ENCODE results near the gene RDH8.
"Not testable (repeated sequence)": the region's sequence is repeated elsewhere in the genome, so short reads cannot be mapped to it uniquely, and the experiment has no call there.

The RDH8 gene

GRCh38 chr19:10010939-10011338 is 2.3 kb upstream of the RDH8 start:
- Histone ChIP-seq H3K36me3 (ENCODE audit: control insufficient read depth in 5 of 5, insufficient read depth in 5 of 5, low read length in 5 of 5) (peaks cover 0 to 2% (median under 1%) of the 10 kb centered on the region in 5 donors), H3K27me3 (ENCODE audit: control insufficient read depth in 5 of 5, insufficient read depth in 4 of 5, low read length in 5 of 5) (peaks cover 0 to 20% (median 11%) of the 10 kb centered on the region in 5 donors), H3K27ac (ENCODE audit: low read depth, low read length) (peak overlapping the region; percentile 69), H3K4me1 (ENCODE audit: control insufficient read depth in 5 of 5, insufficient read depth in 5 of 5, low read length in 5 of 5) (peaks cover 19 to 71% (median 68%) of the 10 kb centered on the region in 5 donors), H3K9me3 (ENCODE audit: control insufficient read depth in 5 of 5, low read length in 5 of 5) (peaks cover 0 to 3% (median 0%) of the 10 kb centered on the region in 5 donors), H3K4me3 (ENCODE audit: low read depth in 1 of 5, low read length in 5 of 5) (peak overlapping the region in 3 of 5 donors; percentile 38 to 96 (median 85)), H3K9ac (ENCODE audit: low read length in 5 of 5) (peak overlapping the region in 2 of 5 donors; percentile 44 to 46)

DNA sequence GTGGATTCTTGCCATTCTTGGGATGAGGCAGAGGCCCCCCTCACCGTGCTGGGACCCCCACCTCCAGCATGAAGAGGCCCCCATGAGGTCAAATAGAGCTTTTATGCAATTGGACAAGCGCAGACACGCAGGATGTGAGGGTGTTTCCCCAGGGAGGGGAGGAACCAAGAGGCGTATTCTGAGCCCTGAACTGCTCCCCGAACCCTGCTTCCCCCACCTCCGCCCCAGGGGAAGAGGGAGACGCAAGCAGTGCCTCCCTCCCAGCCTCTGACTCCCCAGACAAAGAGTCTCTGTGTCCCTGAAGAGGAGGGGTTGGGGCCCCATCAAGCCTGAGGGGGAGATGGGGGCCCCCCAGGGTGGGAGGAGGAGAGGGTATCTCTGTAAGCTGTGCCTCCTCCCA is 1.3 kb upstream of the RDH8 start:
- Histone ChIP-seq H3K9me3 (ENCODE audit: control insufficient read depth in 5 of 5, low read length in 5 of 5) (peaks cover 0 to 3% (median 0%) of the 10 kb centered on the region in 5 donors), H3K27ac (ENCODE audit: low read depth, low read length) (peak overlapping the region; percentile 46), H3K27me3 (ENCODE audit: control insufficient read depth in 5 of 5, insufficient read depth in 4 of 5, low read length in 5 of 5) (peaks cover 0 to 20% (median 11%) of the 10 kb centered on the region in 5 donors), H3K4me1 (ENCODE audit: control insufficient read depth in 5 of 5, insufficient read depth in 5 of 5, low read length in 5 of 5) (peaks cover 14 to 66% (median 59%) of the 10 kb centered on the region in 5 donors), H3K9ac (ENCODE audit: low read length in 5 of 5) (no peak overlapping the region), H3K36me3 (ENCODE audit: control insufficient read depth in 5 of 5, insufficient read depth in 5 of 5, low read length in 5 of 5) (no peaks in the 10 kb centered on the region), H3K4me3 (ENCODE audit: low read depth in 1 of 5, low read length in 5 of 5) (no peak overlapping the region)

DNA sequence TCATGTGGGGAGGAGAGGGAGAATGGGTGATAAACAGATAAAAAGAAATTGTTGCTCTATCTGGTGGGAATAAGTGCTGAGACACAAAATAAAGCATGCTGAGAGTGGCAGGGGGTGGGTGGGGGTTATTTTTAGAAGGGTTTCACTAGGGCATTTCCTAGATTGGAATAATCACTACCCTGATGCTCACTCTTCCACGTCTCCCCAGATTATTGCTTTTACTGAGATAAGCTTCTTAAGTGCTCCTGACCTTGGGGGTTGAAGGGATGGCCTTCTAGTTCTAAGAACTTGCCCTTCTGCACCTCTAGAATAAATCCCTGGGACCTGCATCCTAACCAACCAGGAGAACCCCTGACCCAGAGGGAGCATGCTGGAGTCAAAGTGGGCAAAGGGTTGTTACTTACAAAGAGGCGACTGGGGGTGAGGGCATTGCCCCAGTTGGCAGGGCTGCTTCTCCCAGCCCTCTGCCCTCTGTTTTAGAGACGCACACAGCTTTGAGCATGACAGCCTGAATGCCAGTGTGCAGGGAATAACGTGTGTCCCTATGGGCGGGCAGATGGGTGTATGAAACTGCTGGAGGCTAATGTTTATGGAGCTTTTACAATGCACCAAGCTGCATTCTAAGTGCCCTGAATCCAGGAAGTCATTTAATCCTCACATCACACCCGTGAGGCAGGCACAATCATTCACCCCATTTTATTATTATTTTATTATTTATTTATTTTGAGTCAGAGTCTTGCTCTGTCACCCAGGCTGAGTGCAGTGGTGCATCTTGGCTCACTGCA is 743 bp downstream of the RDH8 start:
- H3K9ac ChIP-seq (ENCODE audit: low read length in 5 of 5), result peak overlapping the region in 1 of 5 donors; percentile 8
- H3K4me3 ChIP-seq (ENCODE audit: low read depth in 1 of 5, low read length in 5 of 5), result no peak overlapping the region
- no peaks in the 10 kb centered on the region for H3K9me3 ChIP-seq (ENCODE audit: control insufficient read depth in 5 of 5, low read length in 5 of 5)
- H3K4me1 ChIP-seq (ENCODE audit: control insufficient read depth in 5 of 5, insufficient read depth in 5 of 5, low read length in 5 of 5), result peaks cover 7 to 48% (median 39%) of the 10 kb centered on the region in 5 donors
- no peaks in the 10 kb centered on the region for H3K36me3 ChIP-seq (ENCODE audit: control insufficient read depth in 5 of 5, insufficient read depth in 5 of 5, low read length in 5 of 5)
- H3K27me3 ChIP-seq (ENCODE audit: control insufficient read depth in 5 of 5, insufficient read depth in 4 of 5, low read length in 5 of 5), result peaks cover 0 to 7% (median 5%) of the 10 kb centered on the region in 5 donors
- H3K27ac ChIP-seq (ENCODE audit: low read depth, low read length), result peak overlapping the region; percentile 78

- H3K4me3 ChIP-seq (ENCODE audit: low read depth in 1 of 5, low read length in 5 of 5), result no peak overlapping the region
- H3K9ac ChIP-seq (ENCODE audit: low read length in 5 of 5), result no peak overlapping the region
- H3K4me1 ChIP-seq (ENCODE audit: control insufficient read depth in 5 of 5, insufficient read depth in 5 of 5, low read length in 5 of 5), result peaks cover 3 to 22% (median 16%) of the 10 kb centered on the region in 5 donors
- no peaks in the 10 kb centered on the region for H3K27me3 ChIP-seq (ENCODE audit: control insufficient read depth in 5 of 5, insufficient read depth in 4 of 5, low read length in 5 of 5)
- H3K9me3 ChIP-seq (ENCODE audit: control insufficient read depth in 5 of 5, low read length in 5 of 5), result no peaks in the 10 kb centered on the region
- no peaks in the 10 kb centered on the region for H3K36me3 ChIP-seq (ENCODE audit: control insufficient read depth in 5 of 5, insufficient read depth in 5 of 5, low read length in 5 of 5)
- no peak overlapping the region for H3K27ac ChIP-seq (ENCODE audit: low read depth, low read length)
Observed at GRCh38 chr19:10018263-10018662, 5.0 kb downstream of the RDH8 start.

DNA sequence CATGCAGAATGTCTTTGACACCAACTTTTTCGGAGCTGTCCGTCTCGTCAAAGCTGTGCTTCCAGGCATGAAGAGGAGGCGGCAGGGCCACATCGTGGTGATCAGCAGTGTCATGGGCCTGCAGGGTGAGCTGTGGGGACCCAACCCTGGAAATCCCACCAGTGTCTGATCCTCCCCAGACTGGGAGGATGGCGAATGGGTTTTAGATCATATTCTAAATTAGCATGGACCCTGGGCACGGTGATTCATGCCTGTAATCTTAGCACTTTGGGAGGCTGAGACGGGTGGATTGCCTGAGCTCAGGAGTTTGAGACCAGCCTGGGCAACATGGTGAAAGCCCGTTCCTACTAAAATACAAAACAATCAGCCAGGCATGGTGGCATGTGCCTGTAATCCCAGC is 5.5 kb downstream of the RDH8 start:
- Histone ChIP-seq H3K4me1 (ENCODE audit: control insufficient read depth in 5 of 5, insufficient read depth in 5 of 5, low read length in 5 of 5) (peaks cover 3 to 17% (median 12%) of the 10 kb centered on the region in 5 donors), H3K36me3 (ENCODE audit: control insufficient read depth in 5 of 5, insufficient read depth in 5 of 5, low read length in 5 of 5) (no peaks in the 10 kb centered on the region), H3K27ac (ENCODE audit: low read depth, low read length) (no peak overlapping the region), H3K9me3 (ENCODE audit: control insufficient read depth in 5 of 5, low read length in 5 of 5) (no peaks in the 10 kb centered on the region), H3K27me3 (ENCODE audit: control insufficient read depth in 5 of 5, insufficient read depth in 4 of 5, low read length in 5 of 5) (no peaks in the 10 kb centered on the region), H3K9ac (ENCODE audit: low read length in 5 of 5) (no peak overlapping the region), H3K4me3 (ENCODE audit: low read depth in 1 of 5, low read length in 5 of 5) (no peak overlapping the region)

- no peaks in the 10 kb centered on the region for H3K36me3 ChIP-seq (ENCODE audit: control insufficient read depth in 5 of 5, insufficient read depth in 5 of 5, low read length in 5 of 5)
Observed at GRCh38 chr19:10019246-10019645, 6.0 kb downstream of the RDH8 start.

GRCh38 chr19:10020851-10021250 is 7.6 kb downstream of the RDH8 start:
- H3K9ac ChIP-seq (ENCODE audit: low read length in 5 of 5), result no peak overlapping the region
- no peak overlapping the region for H3K27ac ChIP-seq (ENCODE audit: low read depth, low read length)
- H3K9me3 ChIP-seq (ENCODE audit: control insufficient read depth in 5 of 5, low read length in 5 of 5), result no peaks in the 10 kb centered on the region
- H3K4me1 ChIP-seq (ENCODE audit: control insufficient read depth in 5 of 5, insufficient read depth in 5 of 5, low read length in 5 of 5), result peaks cover 0 to 4% (median 0%) of the 10 kb centered on the region in 5 donors
- H3K27me3 ChIP-seq (ENCODE audit: control insufficient read depth in 5 of 5, insufficient read depth in 4 of 5, low read length in 5 of 5), result no peaks in the 10 kb centered on the region
- no peak overlapping the region for H3K4me3 ChIP-seq (ENCODE audit: low read depth in 1 of 5, low read length in 5 of 5)
- H3K36me3 ChIP-seq (ENCODE audit: control insufficient read depth in 5 of 5, insufficient read depth in 5 of 5, low read length in 5 of 5), result no peaks in the 10 kb centered on the region

More at GRCh38 chr19:10019246-10019645, 6.0 kb downstream of the RDH8 start:
- no peaks in the 10 kb centered on the region for H3K9me3 ChIP-seq (ENCODE audit: control insufficient read depth in 5 of 5, low read length in 5 of 5)
- no peak overlapping the region for H3K27ac ChIP-seq (ENCODE audit: low read depth, low read length)
- peaks cover under 1 to 12% (median 7%) of the 10 kb centered on the region in 5 donors for H3K4me1 ChIP-seq (ENCODE audit: control insufficient read depth in 5 of 5, insufficient read depth in 5 of 5, low read length in 5 of 5)
- no peak overlapping the region for H3K4me3 ChIP-seq (ENCODE audit: low read depth in 1 of 5, low read length in 5 of 5)
- no peak overlapping the region for H3K9ac ChIP-seq (ENCODE audit: low read length in 5 of 5)
- no peaks in the 10 kb centered on the region for H3K27me3 ChIP-seq (ENCODE audit: control insufficient read depth in 5 of 5, insufficient read depth in 4 of 5, low read length in 5 of 5)

DNA sequence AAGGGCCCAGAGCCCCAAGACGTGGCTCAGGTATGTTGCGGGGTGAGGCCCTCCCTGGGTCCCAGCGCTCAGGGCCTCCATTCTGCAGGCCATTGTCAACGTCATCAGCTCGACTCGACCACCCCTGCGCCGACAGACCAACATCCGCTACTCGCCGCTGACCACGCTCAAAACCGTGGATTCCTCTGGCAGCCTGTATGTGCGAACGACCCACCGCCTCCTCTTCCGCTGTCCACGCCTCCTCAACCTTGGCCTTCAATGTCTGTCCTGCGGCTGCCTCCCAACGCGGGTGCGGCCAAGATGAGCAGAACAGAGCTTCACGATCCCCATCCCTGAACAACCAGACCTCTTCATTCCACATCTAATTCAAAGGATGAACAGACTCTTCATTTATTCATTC is 8.2 kb downstream of the RDH8 start:
- Histone ChIP-seq H3K9me3 (ENCODE audit: control insufficient read depth in 5 of 5, low read length in 5 of 5) (no peaks in the 10 kb centered on the region), H3K4me3 (ENCODE audit: low read depth in 1 of 5, low read length in 5 of 5) (no peak overlapping the region), H3K4me1 (ENCODE audit: control insufficient read depth in 5 of 5, insufficient read depth in 5 of 5, low read length in 5 of 5) (peaks cover 0 to 4% (median 0%) of the 10 kb centered on the region in 5 donors), H3K27me3 (ENCODE audit: control insufficient read depth in 5 of 5, insufficient read depth in 4 of 5, low read length in 5 of 5) (no peaks in the 10 kb centered on the region), H3K27ac (ENCODE audit: low read depth, low read length) (no peak overlapping the region), H3K9ac (ENCODE audit: low read length in 5 of 5) (no peak overlapping the region), H3K36me3 (ENCODE audit: control insufficient read depth in 5 of 5, insufficient read depth in 5 of 5, low read length in 5 of 5) (no peaks in the 10 kb centered on the region)

- H3K36me3 ChIP-seq (ENCODE audit: control insufficient read depth in 5 of 5, insufficient read depth in 5 of 5, low read length in 5 of 5), result no peaks in the 10 kb centered on the region
Observed at GRCh38 chr19:10021863-10022262, 8.6 kb downstream of the RDH8 start.

DNA sequence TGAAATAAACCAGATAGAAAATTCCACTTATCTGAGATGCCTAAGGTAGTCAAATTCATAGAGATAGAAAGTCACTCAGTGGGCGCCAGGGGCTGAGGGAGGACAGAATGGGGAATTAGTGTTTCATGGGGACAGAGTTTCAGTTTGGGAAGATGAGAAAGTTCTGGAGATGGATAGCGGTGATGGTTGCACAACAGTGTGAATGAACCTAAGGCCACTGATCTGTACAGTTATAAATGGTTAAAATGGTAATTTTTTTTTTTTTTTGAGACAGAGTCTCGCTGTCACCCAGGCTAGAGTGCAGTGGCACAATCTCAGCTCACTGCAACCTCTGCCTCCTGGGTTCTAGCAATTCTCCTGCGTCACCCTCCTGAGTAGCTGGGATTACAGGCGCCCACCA is 9.8 kb downstream of the RDH8 start:
- not testable (repeated sequence) for H3K27me3 ChIP-seq (ENCODE audit: control insufficient read depth in 5 of 5, insufficient read depth in 4 of 5, low read length in 5 of 5); H3K36me3 ChIP-seq (ENCODE audit: control insufficient read depth in 5 of 5, insufficient read depth in 5 of 5, low read length in 5 of 5); H3K27ac ChIP-seq (ENCODE audit: low read depth, low read length); H3K9ac ChIP-seq (ENCODE audit: low read length in 5 of 5); H3K4me3 ChIP-seq (ENCODE audit: low read depth in 1 of 5, low read length in 5 of 5); H3K9me3 ChIP-seq (ENCODE audit: control insufficient read depth in 5 of 5, low read length in 5 of 5)
- peaks cover 3 to 15% (median 7%) of the 10 kb centered on the region in 5 donors for H3K4me1 ChIP-seq (ENCODE audit: control insufficient read depth in 5 of 5, insufficient read depth in 5 of 5, low read length in 5 of 5)

More at GRCh38 chr19:10021863-10022262, 8.6 kb downstream of the RDH8 start:
- H3K27ac ChIP-seq (ENCODE audit: low read depth, low read length), result no peak overlapping the region
- H3K4me3 ChIP-seq (ENCODE audit: low read depth in 1 of 5, low read length in 5 of 5), result no peak overlapping the region
- no peak overlapping the region for H3K9ac ChIP-seq (ENCODE audit: low read length in 5 of 5)
- no peaks in the 10 kb centered on the region for H3K27me3 ChIP-seq (ENCODE audit: control insufficient read depth in 5 of 5, insufficient read depth in 4 of 5, low read length in 5 of 5)
- H3K4me1 ChIP-seq (ENCODE audit: control insufficient read depth in 5 of 5, insufficient read depth in 5 of 5, low read length in 5 of 5), result peaks cover 0 to 4% (median 0%) of the 10 kb centered on the region in 5 donors
- no peaks in the 10 kb centered on the region for H3K9me3 ChIP-seq (ENCODE audit: control insufficient read depth in 5 of 5, low read length in 5 of 5)
